Endometrial microvascular endothelial cells (primary cell): Measurements from ENCODE around the gene LMOD1. TPM values are rescaled to one million over a fixed set of nuclear protein-coding genes. Genes with fewer than 3 reads are reported as not detected.

Experiments used
- in situ Hi-C: cut with HindIII; loops from 2 replicates; pipeline ENCODE4 v1.10.0; 2017; ENCODE audit warnings: low sequenced_read_pairs, low pct_unique_long_range_greater_than_20kb; ENCODE audit errors: inconsistent ontology term
- total RNA-seq: library from RNA; depleted of rRNA; stranded (reverse); fragments of >200 nt; gene quantifications from one replicate; pipeline ENCODE4 v1.2.3, GENCODE V29; 2015; ENCODE audit errors: inconsistent ontology term

Gene LMOD1
- total RNA-seq, 1 donor from 2014 or later, result 0.19 TPM

- in situ Hi-C loops, result no loop called here
Observed at GRCh38 chr1:201898240-201898894, 48.0 kb downstream of the LMOD1 start.

GRCh38 chr1:201896951-201897391 lies 49.4 kb downstream of the LMOD1 start:
- in situ Hi-C loops, result no loop called here

DNA sequence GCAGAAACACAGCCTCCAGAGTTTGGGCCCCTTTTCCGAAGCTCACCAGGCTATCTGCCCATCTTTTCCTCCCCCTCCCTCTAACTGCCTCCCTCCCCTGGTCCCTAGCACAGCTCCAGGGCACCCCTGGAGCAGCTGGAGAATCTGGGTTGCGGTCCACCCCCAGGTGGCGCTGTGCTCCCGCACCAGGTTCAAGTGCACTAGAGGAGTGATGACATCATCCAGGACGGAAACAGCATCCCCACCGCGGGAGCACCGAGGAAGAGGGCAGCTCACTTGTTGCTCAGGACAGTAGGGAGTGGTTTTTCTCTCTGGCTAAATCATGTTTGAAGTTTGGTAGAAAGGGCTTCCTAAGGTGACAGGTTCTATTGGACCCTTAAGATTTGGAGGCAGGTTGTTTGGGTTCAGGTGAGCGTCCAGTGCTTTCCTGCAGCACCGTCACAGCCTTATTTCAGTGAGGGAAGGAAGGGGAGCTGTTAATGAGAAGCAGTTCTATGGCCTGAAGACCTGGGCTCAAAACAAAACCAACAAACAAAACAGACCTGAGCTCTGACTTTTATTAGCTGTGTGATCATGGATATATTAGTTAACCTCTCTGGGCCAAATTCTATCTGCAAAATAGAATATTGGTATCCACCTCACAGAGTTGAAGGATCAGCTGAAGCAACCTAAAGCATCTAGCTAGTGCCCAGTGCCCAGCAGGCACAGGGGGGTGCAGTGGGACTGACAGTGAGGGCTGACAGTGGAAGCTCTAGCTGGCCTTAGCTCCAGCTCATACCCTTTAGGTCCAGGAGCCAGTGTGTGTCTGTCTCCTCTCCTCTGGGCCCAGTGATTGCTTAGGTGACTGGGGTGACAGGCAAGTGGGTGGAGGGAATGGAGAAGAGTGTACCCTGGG lies 50.2 kb downstream of the LMOD1 start:
- in situ Hi-C loops, result no loop called here

GRCh38 chr1:201895120-201895665 lies 51.2 kb downstream of the LMOD1 start:
- in situ Hi-C loops, result no loop called here

DNA sequence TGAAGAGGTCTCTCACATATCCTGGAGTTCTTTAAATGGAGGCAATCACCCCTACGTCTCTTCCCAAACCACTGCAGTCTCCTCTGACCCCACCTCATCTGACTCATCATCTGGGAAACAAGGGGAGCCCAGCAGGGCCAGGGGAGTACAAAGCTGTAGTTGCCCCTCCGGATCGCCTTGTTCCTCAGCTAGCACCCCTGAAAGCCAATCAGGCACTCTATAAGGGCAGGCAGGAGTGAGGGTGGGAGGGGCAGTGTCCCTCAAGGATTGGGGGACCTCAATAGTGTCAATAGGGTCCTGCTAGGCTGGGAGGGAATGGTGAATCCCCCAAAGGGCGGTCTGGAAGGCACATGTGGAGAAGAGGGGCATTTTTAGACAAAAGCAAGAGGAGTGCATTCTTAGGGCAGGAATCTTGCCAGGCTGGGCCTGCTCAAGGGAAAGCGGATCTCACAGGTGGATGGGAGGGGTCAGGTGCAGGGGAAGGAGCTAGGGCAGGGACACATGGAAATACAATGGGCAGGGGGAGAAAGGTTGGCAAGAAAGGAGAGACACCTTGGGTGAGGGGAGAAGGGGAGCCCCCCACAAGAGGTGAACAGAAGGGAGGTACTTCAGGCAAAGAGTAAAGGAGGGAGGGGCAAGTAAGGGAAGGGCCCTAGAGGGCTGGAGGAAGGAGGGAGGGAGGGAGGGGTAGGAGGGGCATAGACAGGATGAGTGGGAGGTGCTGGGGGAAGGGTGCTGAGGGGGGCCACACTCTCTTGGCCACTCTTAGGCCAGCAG lies 51.8 kb downstream of the LMOD1 start:
- in situ Hi-C loops, result no loop called here

- in situ Hi-C loops, result no loop called here
Observed at GRCh38 chr1:201893431-201893830, 52.9 kb downstream of the LMOD1 start.

- in situ Hi-C loops, result no loop called here
Observed at GRCh38 chr1:201892211-201892610, 54.1 kb downstream of the LMOD1 start.

GRCh38 chr1:201891451-201892045 lies 54.8 kb downstream of the LMOD1 start:
- in situ Hi-C loops, result no loop called here

- in situ Hi-C loops, result no loop called here
Observed at GRCh38 chr1:201890806-201891450, 55.4 kb downstream of the LMOD1 start.

GRCh38 chr1:201890223-201890622 lies 56.1 kb downstream of the LMOD1 start:
- in situ Hi-C loops, result no loop called here

DNA sequence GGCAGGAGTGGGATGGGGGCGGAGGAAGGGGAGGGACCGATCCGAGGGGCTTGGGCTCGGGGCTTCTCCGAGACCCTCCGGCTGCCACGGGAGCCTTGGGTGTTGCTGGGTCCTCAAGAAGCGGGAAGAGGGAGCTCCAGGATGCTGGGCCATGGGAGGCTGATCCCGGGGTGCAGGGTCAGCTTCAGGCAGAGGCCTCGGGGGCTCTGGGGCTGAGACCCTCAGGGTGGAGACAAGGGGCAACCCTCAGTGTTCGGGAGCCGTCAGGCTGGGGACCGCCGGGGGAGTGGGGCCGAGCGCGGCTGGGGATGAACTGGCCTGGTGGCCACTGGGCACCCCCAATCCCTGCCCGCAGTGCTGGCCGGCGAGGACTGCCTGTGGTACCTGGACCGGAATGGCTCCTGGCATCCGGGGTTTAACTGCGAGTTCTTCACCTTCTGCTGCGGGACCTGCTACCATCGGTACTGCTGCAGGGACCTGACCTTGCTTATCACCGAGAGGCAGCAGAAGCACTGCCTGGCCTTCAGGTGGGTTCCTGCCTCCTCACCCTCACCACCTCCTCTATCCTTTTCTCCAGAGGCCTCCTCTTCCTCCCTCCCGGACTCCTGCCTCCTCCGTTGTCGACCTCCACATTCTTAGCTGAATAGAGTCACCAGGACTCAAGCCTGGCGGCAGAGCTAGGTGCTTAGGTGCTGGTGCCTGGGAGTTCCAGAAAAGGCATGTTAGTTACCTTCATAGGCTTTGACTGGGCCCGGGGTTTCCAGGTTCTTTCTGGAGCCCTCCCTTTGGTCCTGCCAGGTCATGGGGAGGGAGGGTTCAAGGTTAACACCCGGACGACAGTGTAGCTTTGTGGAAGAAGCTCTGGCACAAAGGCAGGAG lies 57.0 kb downstream of the LMOD1 start:
- in situ Hi-C loops, result no loop called here

DNA sequence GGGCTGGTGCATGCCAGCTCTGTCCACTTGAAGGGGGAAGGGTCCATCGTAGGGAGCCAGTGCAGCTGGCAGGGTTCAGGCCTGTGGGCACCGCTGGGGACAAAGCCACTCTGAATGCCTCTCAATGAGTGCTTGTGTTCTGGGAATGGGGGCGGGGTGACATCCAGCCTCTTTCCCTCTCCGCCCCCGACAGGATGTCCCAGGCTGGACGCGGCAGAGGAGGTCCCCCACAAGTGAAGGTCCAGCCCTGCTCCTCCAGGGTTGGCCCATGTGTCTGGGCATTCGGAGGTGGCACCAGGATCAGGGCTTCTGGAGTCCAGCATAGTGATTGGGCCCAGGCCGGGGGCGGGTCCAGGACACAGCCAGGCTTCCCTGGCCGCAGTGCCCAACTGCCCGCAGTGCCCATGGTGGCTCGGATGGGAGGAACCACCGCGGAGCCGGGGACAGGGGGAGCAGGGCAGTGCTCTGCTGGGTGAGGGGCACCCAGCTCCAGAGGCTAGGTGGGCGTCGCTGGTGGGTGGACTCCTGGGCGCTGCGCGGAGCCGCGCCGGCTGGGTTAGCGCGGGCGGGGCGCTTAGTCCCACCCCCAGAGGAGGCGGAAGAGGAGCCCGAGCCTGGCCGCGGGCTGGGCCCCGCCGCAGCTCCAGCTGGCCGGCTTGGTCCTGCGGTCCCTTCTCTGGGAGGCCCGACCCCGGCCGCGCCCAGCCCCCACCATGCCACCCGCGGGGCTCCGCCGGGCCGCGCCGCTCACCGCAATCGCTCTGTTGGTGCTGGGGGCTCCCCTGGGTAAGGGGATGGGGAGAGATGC lies 57.9 kb downstream of the LMOD1 start, which contains the start of gene SHISA4:
TSS of gene SHISA4 (plus strand) at position 617 of the 808 bp plus-strand sequence. CDS start at position 714, 97 bp downstream.
- in situ Hi-C loops, result no loop called here

DNA sequence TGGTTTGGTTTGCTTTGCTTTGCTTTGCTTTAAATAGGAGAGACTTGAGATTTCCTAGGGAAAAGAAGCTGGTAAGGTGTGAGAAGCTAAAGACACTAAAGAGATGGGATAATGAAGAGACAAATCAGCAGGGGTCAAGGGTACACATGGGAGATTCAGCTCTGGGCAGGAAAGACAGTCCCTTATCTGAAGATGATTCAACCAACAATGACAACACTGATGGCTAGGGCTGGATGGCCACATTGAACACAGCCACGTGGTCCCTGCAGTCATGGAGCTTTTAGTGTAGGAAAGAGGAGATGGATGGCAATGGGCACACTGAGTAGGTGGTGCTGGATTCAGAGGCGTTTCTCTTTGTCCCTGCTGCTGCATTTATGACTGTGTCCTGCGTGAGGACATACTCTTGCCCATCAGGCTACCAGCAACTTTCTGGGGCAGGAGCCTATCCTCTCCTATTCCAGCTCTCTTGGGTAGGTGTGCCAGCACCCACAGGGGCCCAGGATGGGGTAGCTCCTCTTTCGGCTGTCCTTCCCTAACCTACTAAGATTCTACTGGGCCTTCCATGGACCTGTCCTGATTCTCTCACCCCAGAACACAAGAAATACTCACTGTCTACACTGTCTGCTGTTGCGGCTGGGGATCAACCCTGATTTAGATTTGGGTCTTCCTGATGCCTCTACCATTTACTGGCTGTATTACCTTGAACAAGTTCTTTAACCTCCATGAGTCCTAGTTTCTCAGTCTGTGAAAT lies 59.1 kb downstream of the LMOD1 start:
- in situ Hi-C loops, result no loop called here

- in situ Hi-C loops, result no loop called here
Observed at GRCh38 chr1:201886103-201886885, 60.1 kb downstream of the LMOD1 start.

- in situ Hi-C loops, result no loop called here
Observed at GRCh38 chr1:201885531-201886075, 60.7 kb downstream of the LMOD1 start.
